GM18526 (cell line): Measurements from ENCODE around the gene GNAS.

Experiments used
- POLR2A ChIP-seq: IDR thresholded peaks from 3 replicates; pipeline ENCODE4 v1.6.1; 2011; ENCODE audit not compliant: insufficient read length; ENCODE audit errors: extremely low read depth

Gene GNAS

DNA sequence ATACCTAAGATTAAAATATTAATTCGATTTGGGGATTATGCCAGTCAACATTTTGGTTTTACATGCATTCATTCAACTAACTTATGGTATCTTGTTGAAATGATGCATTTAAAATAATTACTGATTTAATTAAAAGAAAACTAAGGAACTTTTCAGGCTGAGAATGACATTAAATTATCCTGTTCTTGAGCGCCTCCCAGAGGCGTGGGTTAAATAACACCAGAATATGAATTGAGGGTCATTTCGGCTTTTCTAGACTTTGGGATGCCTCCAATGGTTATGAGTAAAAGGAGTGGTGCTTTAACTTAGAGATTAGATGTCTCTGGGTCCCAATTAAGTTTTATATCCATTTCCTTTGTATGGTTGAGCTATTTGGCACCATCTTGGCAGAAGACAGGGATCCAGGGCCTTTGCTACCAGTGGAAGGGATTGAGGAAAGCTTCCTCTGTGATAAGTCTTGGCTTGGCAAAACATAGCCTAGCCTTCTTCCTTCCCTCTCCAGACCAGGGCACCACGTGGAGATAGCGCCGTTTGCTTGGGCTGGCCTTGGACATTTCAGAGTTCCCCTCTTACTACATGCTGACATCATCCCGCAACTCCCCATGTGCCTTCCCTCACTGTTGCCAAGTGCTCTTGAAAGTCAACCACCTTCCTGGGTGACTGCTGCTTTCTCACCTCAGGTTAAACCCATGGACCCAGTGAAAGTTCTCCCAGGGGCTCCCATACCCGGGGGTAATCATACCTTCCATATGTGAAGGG, 28.7 kb downstream of the GNAS start:
- TF ChIP-seq POLR2A: no peak

DNA sequence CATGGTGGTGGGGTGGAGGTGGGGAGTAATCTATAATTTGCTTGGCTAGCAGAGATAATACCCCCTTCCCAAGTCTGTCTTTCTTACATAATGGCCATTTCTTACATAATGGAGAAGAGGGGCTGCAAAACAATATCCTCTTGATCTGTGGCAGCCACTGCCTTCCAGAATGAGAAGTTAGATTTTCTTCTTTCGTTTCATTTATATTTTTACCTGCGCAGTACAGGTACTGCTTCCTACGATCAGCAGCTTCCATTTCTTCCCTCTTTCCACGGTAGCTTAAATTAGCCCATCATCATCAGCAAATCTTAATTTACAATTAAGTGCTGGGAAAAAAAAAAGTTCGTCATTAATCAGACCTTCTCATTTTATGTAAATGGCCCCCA, 30.2 kb downstream of the GNAS start:
- no peak for TF ChIP-seq POLR2A

- no peak for TF ChIP-seq POLR2A
Measured at GRCh38 chr20:58883241-58883691, 30.8 kb downstream of the GNAS start.

- TF ChIP-seq POLR2A: no peak
Measured at GRCh38 chr20:58884966-58885365, 32.5 kb downstream of the GNAS start.

DNA sequence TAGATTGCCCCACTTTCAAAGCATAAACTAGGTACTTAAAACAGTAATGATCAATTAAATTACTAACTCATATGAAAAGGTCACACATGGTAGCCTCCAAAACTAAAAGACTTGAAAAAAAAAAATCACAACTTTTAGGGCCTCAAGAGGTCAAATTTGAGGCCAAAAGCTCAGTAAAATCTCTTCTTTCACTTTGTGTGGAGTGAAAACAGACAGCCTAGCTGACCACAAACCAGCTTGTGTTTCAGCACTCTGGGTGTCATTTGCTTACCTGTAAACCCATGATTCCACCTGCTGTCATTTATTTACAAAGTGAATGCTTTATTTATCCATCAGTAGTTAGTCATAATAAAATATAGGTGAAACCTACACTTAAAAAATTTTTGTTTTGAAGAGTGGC, 34.0 kb downstream of the GNAS start:
- no peak for TF ChIP-seq POLR2A

GRCh38 chr20:58888103-58888502, 35.6 kb downstream of the GNAS start:
- no peak for TF ChIP-seq POLR2A

GRCh38 chr20:58888521-58889333, 36.2 kb downstream of the GNAS start:
- TF ChIP-seq POLR2A: peak; percentile 99

DNA sequence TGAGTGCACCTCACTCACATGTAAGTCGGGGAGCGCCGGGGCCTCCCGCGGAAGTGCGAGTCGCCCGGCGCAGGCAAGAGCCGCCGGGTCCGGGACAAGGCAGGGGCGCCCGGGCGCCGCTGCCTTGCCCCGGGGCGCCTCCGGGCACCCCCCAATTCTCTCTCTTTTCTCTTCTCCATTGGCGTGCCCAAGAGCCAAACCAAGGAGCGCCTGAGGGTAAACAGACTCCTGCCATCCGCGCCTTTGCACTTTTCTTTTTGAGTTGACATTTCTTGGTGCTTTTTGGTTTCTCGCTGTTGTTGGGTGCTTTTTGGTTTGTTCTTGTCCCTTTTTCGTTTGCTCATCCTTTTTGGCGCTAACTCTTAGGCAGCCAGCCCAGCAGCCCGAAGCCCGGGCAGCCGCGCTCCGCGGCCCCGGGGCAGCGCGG, 36.8 kb downstream of the GNAS start:
- no peak for TF ChIP-seq POLR2A

DNA sequence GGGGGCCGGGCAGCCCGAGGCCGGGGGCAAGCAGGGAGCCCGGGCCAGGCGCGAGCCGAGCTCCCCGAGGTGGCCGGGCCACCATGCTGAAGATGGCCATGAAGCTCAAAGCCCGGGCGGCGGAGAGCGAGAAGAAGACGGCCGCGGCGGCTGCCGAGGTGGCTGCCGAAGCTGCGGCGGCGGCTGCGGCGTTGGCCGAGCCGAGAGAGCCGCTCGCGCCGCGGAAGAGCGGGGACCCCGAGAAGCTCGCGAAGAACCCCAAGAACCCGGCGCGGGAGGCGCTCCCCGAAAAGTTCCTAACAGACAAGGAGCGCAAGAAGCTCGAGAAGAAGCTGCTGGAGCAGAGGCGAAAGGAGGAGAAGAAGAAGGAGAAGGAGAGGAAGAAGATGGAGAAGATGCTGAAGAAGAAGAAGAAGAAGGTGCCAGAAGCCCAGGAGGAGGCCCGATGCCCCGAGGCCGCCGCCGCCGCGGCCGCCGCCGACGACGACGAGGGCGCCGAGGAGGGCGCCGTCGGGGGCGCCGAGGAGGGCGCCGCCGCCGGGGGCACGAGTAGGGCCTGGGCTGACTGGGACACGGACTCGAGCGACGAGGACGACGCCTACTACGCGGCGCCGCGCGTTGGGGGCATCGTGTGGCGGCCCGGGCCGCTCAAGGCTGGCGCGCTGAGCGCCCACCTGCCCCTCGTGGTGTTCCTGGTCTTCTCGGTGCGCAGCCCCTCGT, 37.4 kb downstream of the GNAS start:
- TF ChIP-seq POLR2A: no peak

DNA sequence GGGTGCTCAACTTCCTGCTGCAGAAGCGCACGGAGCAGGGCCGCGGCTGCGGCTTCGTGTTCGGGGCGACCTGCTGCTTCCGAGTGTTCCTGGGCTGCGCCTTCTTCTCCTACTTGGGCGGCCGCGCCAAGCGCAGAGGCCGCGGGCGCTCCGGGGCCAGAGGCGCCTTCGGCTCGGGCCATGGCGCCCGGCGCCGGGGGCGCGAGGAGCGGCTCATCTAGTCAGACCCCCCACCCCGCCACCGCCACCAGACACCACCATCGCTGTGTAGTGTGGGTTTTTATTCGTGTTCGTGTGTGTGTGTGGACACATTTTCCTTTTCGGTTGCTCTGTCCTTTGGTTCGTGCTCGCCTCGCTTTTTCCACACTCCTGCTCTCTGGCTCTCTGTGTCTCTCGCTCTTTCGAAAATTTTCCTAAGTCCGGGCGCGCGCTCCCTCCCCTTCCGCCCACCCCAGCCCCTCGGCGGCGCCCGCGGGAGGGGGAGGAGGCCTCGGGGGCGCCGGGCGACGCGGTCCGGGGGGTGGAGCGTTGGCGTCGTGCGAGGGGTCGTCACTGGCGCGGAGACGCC, 38.1 kb downstream of the GNAS start:
- peak; percentile 34 for TF ChIP-seq POLR2A

DNA sequence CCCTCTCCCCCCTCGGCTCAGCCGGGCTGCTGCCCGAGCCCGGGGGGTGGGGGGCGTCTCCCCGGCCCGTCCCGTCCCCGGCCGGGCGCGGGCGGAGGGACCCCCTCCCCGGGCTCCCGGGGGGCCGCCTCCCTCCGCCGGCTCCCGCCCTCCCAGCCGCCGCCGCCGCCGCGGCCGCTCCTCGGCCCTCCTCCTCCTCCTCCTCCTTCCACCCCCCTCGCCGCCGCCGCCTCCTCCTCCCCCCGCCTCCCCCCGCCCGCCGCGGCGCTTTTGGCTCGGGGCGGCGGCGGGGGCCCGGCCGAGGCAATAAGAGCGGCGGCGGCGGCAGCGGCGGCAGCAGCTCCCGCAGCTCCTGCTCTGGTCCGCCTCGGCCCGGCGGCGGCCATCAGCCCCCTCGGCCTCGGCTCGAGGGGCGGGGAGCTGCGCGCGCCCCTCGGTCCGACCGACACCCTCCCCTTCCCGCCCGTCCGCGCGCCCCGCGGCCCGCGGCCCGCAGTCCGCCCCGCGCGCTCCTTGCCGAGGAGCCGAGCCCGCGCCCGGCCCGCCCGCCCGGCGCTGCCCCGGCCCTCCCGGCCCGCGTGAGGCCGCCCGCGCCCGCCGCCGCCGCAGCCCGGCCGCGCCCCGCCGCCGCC, 38.7 kb downstream of the GNAS start:
- TF ChIP-seq POLR2A: peak; percentile 85

- no peak for TF ChIP-seq POLR2A
Measured at GRCh38 chr20:58891718-58892140, 39.2 kb downstream of the GNAS start.

DNA sequence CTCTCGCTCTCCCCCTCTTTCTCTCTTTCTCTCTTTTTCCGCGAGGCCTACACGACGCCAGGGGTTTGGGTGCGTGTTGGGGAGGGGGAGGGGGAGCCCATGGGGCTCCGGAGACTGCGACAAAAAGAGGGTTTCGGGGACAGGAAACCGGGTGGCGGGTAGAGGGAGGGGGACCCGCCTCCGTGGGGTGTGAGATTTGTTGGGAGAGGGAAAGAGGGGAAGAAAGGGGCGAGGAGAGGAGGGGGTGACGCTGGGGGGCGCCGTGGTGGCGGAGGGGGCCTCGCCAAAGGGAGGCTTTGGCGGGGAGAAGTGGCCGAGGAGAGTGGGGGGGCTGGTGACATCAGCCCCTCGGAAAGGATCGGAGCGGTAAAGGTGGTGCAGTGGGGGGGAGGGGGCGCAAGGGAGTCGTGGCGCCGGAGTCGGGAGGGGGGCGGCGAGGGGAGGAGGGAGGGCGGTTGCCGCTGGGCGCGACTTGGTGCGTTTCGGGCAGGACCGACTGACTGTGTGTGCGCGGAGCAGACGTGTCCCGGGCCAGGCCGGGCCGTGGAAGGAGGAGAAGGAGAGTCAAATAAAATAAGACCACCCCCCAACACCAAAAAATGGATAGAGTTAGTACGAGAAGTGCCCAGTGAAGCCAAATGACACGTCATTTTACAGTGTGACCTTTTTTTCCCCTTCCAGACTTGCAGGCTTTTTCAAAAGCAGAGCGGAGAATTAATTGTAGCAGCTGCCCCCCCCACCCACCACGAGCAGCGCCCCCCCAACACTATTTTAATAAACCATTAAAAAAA, 39.8 kb downstream of the GNAS start:
- peak; percentile 26 for TF ChIP-seq POLR2A

DNA sequence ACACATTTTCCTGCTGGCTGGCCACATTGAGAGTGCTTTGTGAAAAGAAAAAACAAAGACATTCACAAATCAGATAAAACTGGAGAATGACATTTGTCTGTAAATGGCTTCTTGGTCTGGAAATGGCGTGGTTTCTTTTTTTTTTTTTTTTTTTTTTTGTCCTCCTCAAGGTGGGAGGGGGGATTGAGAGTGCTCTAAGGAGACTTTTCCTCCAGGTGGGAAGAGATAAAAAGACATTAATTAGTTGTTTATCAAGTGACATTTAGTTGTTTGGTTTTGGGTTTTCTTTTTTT, 40.4 kb downstream of the GNAS start:
- peak; percentile 6 for TF ChIP-seq POLR2A
